GM21381 (cell line): ENCODE measurements around the gene PRR23E.

Experiments
- ATAC-seq: cut with Tn5 transposase; IDR thresholded peaks from one replicate; pipeline ENCODE4 v1.9.1; 2021; ENCODE audit warnings: mild to moderate bottlenecking, moderate library complexity; ENCODE audit not compliant: unreplicated experiment

Gene PRR23E

DNA sequence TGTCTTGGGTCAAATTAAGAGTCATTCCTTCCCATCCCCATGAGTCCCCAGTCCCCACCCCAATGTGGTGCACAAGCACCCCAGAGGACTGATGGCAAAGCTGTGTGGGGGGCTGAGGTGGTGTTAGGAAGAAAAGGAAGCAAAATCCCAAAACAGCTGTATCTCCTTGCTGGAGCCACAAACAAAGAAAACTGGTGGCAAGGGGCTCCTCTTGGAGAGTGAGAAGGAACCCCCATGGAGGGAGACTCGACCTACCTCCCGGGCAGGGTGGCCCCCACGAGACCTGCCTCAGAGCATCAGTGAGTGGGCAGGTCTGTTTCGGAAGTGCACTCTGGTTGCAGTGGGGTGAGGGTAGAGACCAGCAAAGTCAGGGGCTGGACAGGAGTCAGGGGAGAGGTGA lies 29.2 kb downstream of the PRR23E start:
- no peak for ATAC-seq

DNA sequence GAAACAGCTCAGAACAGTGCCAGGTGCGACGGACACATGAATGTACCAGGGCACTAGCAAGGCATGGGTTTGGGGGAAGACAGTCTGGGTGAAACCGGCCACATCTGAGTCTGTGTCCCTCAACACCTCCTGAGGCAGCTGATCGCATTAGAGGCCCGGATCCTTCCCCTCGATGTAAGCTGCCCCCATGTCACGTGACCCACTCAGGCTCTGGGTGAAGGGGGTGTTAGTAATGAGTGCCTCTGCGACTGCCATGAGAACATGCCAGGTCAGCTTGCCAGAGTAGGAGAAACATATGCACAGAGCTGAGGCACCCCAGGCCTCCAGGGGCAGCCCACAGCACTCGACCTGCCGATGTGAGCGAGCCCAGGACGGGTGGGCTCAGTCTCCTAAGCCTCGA lies 29.7 kb downstream of the PRR23E start:
- no peak for ATAC-seq

DNA sequence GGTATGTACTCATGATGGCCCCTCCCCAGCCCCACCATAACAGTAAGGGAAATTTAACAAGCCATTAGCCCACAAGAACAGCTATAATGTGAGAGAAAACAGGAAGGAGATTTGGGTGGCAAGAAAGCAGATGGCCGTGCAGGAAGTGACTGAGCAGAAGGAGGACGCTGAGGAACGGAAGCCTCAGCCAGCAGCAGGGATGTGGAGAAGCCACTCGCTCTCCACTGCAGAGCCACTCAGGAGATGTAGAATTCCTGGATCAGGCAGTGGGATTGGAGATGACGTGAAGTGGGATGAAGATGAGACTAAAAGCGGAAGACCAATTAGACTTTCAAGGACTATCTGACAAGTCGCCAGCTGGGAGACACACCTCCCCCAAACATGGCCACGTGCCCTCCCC lies 31.2 kb downstream of the PRR23E start:
- no peak for ATAC-seq

DNA sequence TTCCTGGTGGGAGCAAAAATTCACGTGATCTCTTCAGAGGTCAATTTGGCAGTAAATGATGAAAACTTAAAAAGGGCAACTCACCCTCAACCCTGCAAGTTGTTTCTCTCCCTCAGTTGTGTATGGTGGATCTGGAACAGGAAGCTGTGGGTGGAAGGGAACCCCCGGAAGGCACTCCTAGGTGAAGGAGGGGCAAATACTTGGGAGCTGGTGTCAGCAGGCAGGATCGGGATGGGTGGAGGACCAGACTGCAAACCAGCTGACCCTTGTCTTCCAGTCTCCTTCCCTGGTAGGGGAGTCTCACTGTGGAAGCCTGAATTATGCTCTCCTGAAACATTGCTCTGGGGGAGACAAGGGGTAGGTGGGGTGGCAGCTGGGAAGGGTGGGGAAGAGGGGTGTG lies 33.5 kb downstream of the PRR23E start:
- no peak for ATAC-seq

DNA sequence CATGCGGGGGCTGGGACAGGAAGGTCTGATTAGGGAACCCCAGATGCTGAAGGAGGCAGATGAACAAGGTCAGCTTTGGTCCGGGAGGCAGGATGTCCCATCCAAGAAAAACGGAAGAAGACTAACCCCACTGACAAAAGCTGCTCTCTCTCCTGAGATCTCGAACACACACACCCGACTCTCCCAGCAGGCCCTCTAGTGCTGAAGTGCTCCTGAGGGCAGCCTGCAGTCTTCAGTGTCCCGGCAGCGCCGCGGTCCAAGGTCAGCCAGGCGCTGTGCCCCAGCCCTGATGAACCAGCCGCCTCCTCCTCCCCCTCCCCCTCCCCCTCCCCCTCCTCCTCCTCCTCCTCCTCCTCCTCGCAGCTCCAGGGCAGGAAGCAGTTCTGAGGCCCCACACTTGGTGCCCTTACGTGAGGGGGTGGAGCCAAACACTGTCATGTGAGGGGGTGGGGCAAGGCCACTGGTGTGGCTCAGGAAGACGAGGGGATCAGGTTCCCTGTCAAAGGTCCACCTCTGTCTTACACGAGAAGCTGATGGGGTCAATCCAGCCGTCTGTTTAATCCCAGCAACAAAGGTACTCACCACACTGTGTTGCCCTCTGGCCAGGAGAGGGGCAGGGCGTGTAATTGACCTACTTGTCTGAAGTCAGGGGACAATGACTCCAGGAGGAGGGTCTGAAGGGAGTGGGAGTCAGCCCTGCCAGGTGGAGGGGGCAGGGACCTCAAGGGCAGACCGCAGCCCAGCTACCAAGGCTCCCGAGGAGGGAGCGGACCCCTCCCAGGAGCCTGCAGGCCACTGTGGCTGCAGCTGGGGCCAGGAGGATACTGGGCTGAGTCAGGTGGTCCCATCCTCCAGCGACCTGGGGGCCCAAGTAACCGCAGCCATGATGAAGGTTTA lies 34.3 kb downstream of the PRR23E start:
- ATAC-seq: no peak

DNA sequence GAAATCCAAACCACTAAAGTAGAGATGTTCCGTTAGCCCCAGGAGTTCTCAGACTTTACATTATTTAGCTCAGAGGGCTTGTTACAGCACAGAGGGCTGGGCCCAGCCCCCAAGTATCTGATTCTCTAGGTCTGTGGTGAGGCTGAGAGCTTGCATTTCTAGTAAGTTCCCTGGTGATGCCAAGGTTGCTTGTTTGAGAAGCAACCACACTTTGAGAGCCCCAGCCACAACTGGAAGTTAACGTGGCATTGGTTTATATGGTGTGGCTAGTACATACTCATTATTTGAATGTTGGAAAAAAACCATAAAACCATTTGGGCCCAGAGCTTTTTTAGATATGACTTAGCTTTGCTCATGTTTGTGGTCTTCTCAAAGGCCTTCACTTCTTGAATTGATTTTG lies 35.9 kb downstream of the PRR23E start:
- no peak for ATAC-seq

DNA sequence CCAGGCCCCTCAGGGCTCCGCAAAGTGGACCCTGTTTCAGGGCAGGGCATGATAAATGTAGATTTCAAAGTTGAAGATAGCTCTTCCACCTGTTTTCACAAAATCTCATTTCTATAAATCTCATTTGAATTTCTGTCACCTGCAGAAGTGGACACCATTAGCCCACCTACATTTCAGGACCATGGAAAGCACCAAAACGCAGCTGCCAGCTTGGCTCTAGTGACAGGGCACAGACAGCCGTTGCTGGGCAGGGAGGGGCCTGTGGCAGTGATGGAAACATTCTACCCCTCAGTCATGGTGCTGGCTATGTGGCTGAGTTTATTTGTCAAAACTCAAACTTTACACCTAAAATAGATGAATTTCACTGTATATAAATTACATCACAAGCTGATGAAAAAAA lies 40.4 kb downstream of the PRR23E start:
- ATAC-seq: no peak

DNA sequence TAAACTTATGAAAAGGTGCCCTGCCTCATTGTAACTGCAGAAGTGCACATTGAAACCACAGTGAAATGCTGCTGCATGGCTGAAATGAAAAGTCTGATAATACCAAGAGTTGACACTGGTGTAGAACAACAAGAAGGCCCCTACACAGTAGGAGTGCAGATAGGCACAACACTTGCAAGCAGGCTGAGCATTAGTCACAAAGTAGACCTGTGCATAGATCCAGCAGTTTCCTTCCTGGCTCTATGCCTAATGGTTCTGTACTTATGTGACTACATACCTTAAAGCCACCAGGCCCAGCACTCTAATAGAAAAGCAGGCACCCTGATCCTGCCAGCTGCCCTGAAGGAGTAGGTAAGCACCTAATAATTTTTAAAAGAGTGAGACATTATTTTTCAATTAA lies 41.8 kb downstream of the PRR23E start:
- no peak for ATAC-seq

DNA sequence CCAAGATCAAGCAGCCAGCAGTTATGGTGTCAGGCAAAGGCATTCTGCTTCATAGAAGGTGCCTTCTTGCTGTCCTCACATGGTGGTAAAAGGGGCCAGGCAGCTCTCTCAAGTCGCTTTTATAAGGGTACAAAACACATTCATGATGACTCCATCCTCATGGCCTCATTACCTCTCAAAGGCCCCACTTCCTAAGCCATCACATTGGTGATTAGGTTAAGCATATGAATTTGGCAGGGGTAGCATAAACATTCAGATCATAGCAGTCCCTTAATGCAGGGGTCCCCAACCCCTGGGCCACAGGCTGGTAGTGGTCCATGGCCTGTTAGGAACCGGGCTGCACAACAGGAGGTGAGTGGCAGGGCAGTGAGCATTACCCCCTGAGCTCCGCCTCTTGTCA lies 42.8 kb downstream of the PRR23E start:
- no peak for ATAC-seq

DNA sequence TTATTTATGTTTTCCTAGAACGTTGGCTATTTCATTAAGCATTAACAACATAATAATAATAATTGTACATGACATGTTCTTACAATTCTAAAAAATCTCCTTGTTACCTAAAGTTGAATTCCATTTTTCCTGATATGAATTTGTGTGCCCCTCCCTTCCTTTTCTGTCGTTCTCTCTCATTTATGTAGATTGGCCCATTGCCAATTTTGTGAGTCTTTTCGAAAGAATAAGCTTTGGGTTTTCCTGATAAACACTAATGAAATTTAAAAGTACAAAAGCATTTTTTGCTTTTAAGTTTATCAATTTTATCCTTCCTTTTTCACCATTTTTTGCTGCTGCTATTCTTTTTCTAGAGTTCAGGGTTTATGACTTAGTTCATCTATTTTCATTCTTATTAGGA lies 44.9 kb downstream of the PRR23E start:
- ATAC-seq: no peak

DNA sequence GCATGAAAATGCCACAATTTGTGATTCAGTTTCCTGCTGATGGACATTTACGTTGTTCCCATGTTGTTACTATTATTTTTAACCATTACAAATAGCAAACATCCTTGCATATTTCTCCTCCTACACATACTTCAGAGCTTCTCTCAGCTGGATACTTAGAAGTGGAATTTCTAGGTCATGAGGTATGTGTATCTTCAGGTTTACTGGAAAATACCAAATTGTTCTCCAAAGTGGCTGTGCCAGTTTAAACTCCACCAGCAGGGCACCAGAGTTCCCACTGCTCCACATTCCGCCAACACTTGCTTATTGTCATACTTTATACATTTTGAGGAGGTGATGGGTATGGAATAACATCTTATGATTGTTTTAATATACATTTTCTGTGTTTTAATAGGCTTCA lies 45.7 kb downstream of the PRR23E start:
- ATAC-seq: no peak

DNA sequence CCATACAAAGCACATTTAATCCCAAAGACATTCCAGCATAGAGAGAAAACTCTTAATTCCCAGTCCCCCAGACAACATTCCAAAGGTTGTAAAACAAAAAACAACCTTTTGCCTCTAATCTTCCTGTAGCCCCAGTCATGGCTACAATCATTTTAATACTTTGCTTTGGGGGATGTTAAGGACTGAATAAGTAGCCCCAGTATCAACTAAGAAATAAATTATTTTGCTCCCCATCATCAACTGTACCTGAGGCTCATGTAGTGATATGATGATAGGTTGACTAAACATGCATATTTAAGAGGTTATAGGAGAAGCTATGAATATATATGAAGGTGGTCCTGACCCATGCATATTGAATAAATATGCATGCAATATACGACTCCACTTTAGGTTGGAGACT lies 54.4 kb downstream of the PRR23E start:
- no peak for ATAC-seq
